Coronary artery (tissue), 2 donors: ENCODE data around the gene APCDD1.

ENCODE experiments used
- DNase-seq: peaks from one replicate; pipeline ENCODE4 v3.0.0-alpha.2; 2017; ENCODE audit warnings: low spot score
- H3K27ac ChIP-seq, 2 donors: fragments of 200-600 bp; sonication (generic); one replicate each; pipeline ENCODE4 v1.5.1; 2016 to 2019
- H3K4me3 ChIP-seq: fragments of 200-600 bp; sonication (generic); 2 replicates; pipeline ENCODE4 v1.5.1; 2016; ENCODE audit warnings: mild to moderate bottlenecking, moderate library complexity
- CTCF ChIP-seq: fragments of 200-600 bp; sonication (generic); IDR thresholded peaks from one replicate; pipeline ENCODE4 v1.5.1; 2019; ENCODE audit warnings: antibody characterized with exemption

APCDD1 gene

GRCh38 chr18:10477121-10477862 is 22.9 kb downstream of the APCDD1 start:
- H3K27ac ChIP-seq, result no peak overlapping the region
- no peak for DNase-seq

GRCh38 chr18:10477863-10478260 is 23.4 kb downstream of the APCDD1 start:
- Histone ChIP-seq H3K27ac (no peak overlapping the region), H3K4me3 (no peak overlapping the region)
- no peak for DNase-seq
- no peak for TF ChIP-seq CTCF

More at GRCh38 chr18:10477121-10477862, 22.9 kb downstream of the APCDD1 start:
- H3K4me3 ChIP-seq, result no peak overlapping the region
- no peak for TF ChIP-seq CTCF

- no peak for TF ChIP-seq CTCF
- DNase-seq, result no peak
- H3K27ac ChIP-seq, result no peak overlapping the region
- no peak overlapping the region for H3K4me3 ChIP-seq
Observed at GRCh38 chr18:10481831-10482230, 27.4 kb downstream of the APCDD1 start.

GRCh38 chr18:10482363-10482984 is 28.0 kb downstream of the APCDD1 start:
- H3K27ac ChIP-seq, result no peak overlapping the region
- TF ChIP-seq CTCF, result no peak
- H3K4me3 ChIP-seq, result no peak overlapping the region
- no peak for DNase-seq

- Histone ChIP-seq H3K27ac (no peak overlapping the region), H3K4me3 (no peak overlapping the region)
- DNase-seq, result no peak
- TF ChIP-seq CTCF, result no peak
Observed at GRCh38 chr18:10482985-10483949, 28.8 kb downstream of the APCDD1 start.

- no peak for TF ChIP-seq CTCF
- Histone ChIP-seq H3K4me3 (no peak overlapping the region), H3K27ac (no peak overlapping the region)
- no peak for DNase-seq
Observed at GRCh38 chr18:10485475-10485874, 31.0 kb downstream of the APCDD1 start.
